OCI-LY7 (cell line): ENCODE data around the gene PZP.

Experiments used
- EZH2phosphoT487 ChIP-seq: fragments of 200-600 bp; sonication (generic); IDR thresholded peaks from 2 replicates; pipeline ENCODE4 v1.6.1; 2018; ENCODE audit warnings: low read depth, borderline replicate concordance, mild to moderate bottlenecking, mixed run types, antibody characterized with exemption, low read length, moderate library complexity, mixed read lengths
- TF ChIP-seq, protein P1 (sequence below): fragments of 200-600 bp; sonication (generic); conservative IDR thresholded peaks from 2 replicates; pipeline ENCODE4 v1.5.1; 2014; ENCODE audit warnings: mild to moderate bottlenecking, antibody characterized with exemption, low read length, moderate library complexity, mixed read lengths

DNA sequence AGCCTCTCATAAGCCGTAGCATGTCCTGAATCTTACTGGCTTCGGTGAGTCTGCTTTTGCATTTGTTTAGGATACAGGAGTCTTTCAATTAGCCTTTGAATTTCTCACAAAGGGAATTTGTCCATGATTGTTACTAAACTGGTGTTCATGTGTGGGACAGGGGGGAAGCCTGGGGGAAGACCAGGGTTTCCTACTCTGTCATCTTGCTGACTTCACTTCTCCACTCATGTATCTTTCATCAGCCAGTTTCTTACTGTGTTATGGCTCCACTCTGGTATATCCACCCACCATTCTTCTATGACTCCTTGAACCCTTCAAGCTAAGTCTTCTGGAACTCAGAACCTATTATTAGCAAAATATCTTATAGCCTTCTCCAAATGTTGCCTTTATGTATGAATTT, 60.7 kb downstream of the PZP start:
- TF ChIP-seq, protein P1, sequence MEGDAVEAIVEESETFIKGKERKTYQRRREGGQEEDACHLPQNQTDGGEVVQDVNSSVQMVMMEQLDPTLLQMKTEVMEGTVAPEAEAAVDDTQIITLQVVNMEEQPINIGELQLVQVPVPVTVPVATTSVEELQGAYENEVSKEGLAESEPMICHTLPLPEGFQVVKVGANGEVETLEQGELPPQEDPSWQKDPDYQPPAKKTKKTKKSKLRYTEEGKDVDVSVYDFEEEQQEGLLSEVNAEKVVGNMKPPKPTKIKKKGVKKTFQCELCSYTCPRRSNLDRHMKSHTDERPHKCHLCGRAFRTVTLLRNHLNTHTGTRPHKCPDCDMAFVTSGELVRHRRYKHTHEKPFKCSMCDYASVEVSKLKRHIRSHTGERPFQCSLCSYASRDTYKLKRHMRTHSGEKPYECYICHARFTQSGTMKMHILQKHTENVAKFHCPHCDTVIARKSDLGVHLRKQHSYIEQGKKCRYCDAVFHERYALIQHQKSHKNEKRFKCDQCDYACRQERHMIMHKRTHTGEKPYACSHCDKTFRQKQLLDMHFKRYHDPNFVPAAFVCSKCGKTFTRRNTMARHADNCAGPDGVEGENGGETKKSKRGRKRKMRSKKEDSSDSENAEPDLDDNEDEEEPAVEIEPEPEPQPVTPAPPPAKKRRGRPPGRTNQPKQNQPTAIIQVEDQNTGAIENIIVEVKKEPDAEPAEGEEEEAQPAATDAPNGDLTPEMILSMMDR: no peak
- TF ChIP-seq EZH2phosphoT487: no peak
